Bronchial epithelial cell (primary cell): ENCODE data around the gene SPATA16. TPM values are rescaled to one million over a fixed set of nuclear protein-coding genes. Genes with fewer than 3 reads are reported as not detected.
"Not testable (repeated sequence)": the region's sequence is repeated elsewhere in the genome, so short reads cannot be mapped to it uniquely, and the experiment has no call there.

ENCODE experiments used
- DNase-seq: peaks from one replicate; pipeline ENCODE4 v3.0.0-alpha.2; 2010; ENCODE audit warnings: low read depth
- FAIRE-seq: peaks from 2 replicates; lab custom pipeline; 2011; peaks lifted over from hg19 to GRCh38; lab: Jason Lieb, UNC
- H3K27me3 ChIP-seq: 2 replicates; pipeline ENCODE4 v1.5.1; 2011; ENCODE audit warnings: low read length; ENCODE audit not compliant: control insufficient read depth, insufficient read depth
- H3K36me3 ChIP-seq: 2 replicates; pipeline ENCODE4 v1.5.1; 2011; ENCODE audit warnings: low read length; ENCODE audit not compliant: control insufficient read depth, insufficient read depth
- H3K4me3 ChIP-seq: 2 replicates; pipeline ENCODE4 v1.5.1; 2011; ENCODE audit warnings: mild to moderate bottlenecking, low read depth, low read length, control low read depth
- total RNA-seq: library from RNA; depleted of rRNA; stranded (reverse); fragments of >200 nt; gene quantifications from 2 replicates; pipeline ENCODE4 v1.2.1, GENCODE V29; 2014
- TF ChIP-seq, protein P1 (sequence below): IDR thresholded peaks from 2 replicates; pipeline ENCODE4 v1.5.1; 2011; ENCODE audit warnings: mild to moderate bottlenecking, moderate library complexity, low read length, control low read depth, inconsistent platforms; ENCODE audit not compliant: insufficient read depth, severe bottlenecking

SPATA16 gene
- total RNA-seq, 1 donor from 2014 or later: not detected

DNA sequence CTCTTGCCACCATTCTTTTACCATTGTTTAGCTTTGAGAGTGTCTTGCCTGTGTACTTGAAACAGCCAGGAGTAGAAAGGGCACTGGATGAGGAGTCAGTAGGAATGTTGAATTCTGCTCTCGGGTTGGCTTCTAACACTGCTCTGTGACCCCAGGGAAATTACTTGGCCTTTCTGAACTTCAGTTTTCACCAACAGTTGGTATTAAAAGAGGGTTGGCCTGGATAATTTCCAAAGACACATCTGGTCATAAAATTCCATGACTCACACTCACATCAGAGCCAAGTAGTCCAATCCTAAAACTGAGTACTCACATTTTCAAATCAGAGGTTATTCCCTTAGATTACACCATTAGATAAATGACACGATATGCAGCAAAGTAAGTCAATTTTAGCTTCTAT is 248.9 kb downstream of the SPATA16 start:
- Histone ChIP-seq H3K36me3 (no peaks in the 10 kb centered on the region), H3K27me3 (no peaks in the 10 kb centered on the region), H3K4me3 (no peak overlapping the region)
- FAIRE-seq (no peak), DNase-seq (no peak)
- TF ChIP-seq, protein P1, sequence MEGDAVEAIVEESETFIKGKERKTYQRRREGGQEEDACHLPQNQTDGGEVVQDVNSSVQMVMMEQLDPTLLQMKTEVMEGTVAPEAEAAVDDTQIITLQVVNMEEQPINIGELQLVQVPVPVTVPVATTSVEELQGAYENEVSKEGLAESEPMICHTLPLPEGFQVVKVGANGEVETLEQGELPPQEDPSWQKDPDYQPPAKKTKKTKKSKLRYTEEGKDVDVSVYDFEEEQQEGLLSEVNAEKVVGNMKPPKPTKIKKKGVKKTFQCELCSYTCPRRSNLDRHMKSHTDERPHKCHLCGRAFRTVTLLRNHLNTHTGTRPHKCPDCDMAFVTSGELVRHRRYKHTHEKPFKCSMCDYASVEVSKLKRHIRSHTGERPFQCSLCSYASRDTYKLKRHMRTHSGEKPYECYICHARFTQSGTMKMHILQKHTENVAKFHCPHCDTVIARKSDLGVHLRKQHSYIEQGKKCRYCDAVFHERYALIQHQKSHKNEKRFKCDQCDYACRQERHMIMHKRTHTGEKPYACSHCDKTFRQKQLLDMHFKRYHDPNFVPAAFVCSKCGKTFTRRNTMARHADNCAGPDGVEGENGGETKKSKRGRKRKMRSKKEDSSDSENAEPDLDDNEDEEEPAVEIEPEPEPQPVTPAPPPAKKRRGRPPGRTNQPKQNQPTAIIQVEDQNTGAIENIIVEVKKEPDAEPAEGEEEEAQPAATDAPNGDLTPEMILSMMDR: no peak

DNA sequence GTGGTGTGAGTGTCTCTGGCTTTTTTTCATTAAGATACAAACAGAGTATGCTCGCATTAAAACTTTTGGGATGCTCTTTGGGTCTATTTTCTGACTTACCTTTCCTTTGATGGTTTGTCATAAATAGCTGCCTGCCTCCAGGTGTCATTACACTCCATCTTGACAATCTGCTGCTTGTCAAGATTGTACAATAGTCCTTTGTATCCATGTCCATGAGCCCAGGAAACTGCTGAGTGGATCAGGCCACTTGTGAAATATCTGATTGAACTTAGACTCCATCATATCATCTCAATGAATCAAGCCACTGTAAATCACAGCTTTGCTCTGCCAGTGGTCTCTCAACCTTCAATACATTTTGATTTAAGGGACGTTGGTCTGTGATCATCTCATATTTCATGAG is 255.3 kb downstream of the SPATA16 start:
- no peak for FAIRE-seq
- no peak for DNase-seq
- H3K4me3 ChIP-seq: no peak overlapping the region
- TF ChIP-seq, protein P1: no peak
- H3K36me3 ChIP-seq: no peaks in the 10 kb centered on the region
- no peaks in the 10 kb centered on the region for H3K27me3 ChIP-seq

DNA sequence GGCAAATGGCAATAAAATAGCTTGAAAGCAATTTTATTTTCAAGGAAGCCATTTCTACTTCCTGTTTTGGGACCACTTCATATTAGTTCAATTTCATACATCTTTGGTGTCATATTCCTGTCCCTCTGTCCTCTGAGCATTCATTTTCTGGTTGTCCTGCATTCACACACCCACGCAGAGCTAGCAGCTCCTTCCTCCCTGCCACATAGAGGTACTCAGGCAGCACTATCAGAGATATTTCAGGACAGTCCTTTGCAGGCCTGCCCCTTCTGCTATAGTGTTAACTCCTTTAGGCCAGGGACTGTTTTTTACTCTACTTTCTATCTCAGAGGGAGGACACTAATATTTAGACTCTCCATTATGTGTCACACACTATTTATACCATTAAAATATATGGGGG is 258.5 kb downstream of the SPATA16 start:
- Histone ChIP-seq H3K4me3 (no peak overlapping the region), H3K36me3 (no peaks in the 10 kb centered on the region), H3K27me3 (no peaks in the 10 kb centered on the region)
- no peak for DNase-seq
- no peak for FAIRE-seq
- TF ChIP-seq, protein P1: no peak

DNA sequence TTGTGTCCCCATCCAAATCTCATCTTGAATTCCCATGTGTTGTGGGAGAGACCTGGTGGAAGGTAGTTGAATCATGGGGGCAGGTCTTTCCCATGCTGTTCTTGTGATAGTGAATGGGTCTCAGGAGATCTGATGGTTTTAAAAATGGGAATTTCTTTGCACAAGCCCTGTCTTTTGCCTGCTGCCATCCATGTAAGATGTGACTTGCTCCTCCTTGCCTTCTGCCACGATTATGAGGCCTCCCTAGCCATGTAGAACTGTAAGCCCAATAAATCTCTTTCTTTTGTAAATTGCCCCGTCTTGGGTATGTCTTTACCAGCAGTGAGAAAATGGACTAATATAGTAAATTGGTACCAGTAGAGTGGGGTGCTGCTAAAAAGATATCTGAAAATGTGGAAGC is 261.7 kb downstream of the SPATA16 start:
- FAIRE-seq, DNase-seq, H3K27me3 ChIP-seq, H3K4me3 ChIP-seq, H3K36me3 ChIP-seq: not testable (repeated sequence)

DNA sequence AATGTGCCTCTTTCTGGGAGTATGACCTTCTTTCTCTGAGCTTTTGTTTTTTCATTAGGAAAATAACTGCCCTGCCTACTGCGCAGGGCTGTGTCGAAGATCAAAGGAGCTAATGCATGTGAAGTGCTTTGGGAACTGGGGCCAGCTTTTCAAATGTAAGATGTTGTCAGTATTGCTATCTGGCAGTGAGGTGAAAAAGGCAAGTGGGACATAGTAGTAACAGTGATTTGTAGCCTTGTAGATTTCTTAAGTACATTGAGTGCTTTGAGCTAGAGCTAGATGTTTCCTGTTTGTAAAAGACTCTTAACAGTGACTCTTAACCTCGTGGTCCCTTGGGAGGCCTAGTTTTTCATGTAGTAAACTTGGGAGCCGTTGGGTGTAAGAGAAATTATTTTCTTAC is 264.0 kb downstream of the SPATA16 start:
- DNase-seq (no peak), FAIRE-seq (no peak)

DNA sequence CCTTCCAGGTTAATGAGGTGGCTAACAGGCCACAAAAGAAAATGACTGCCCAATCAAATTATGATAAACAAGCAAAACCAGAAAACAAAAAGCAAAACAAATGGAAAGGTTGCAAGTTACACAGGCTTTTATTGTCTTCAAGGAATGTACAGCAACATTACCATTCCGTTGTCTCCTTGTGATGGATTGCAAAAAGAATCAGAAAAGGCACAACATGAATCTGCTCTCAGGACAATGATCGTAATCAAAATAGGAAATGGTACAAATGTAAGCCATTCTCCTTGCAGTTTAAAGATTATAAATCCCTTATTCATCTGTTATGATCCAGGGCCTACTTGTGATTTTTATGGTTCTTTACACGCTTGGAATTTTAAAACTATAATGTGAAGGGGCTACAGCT is 264.7 kb downstream of the SPATA16 start:
- no peaks in the 10 kb centered on the region for H3K36me3 ChIP-seq
- TF ChIP-seq, protein P1: no peak
- FAIRE-seq (no peak), DNase-seq (no peak)
- H3K27me3 ChIP-seq: no peaks in the 10 kb centered on the region
- no peak overlapping the region for H3K4me3 ChIP-seq

More for the DNA sequence above, 264.0 kb downstream of the SPATA16 start:
- H3K27me3 ChIP-seq: no peaks in the 10 kb centered on the region
- no peaks in the 10 kb centered on the region for H3K36me3 ChIP-seq
- H3K4me3 ChIP-seq: no peak overlapping the region
- TF ChIP-seq, protein P1: no peak
